ENCODE results near the gene DDOST.

- TF ChIP-seq POLR2A (IDR thresholded peaks at IDR 0.05), result no peak
- TF ChIP-seq, protein P1, sequence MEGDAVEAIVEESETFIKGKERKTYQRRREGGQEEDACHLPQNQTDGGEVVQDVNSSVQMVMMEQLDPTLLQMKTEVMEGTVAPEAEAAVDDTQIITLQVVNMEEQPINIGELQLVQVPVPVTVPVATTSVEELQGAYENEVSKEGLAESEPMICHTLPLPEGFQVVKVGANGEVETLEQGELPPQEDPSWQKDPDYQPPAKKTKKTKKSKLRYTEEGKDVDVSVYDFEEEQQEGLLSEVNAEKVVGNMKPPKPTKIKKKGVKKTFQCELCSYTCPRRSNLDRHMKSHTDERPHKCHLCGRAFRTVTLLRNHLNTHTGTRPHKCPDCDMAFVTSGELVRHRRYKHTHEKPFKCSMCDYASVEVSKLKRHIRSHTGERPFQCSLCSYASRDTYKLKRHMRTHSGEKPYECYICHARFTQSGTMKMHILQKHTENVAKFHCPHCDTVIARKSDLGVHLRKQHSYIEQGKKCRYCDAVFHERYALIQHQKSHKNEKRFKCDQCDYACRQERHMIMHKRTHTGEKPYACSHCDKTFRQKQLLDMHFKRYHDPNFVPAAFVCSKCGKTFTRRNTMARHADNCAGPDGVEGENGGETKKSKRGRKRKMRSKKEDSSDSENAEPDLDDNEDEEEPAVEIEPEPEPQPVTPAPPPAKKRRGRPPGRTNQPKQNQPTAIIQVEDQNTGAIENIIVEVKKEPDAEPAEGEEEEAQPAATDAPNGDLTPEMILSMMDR (IDR thresholded peaks at IDR 0.05), result no peak
Observed at GRCh38 chr1:20644416-20644815, 16.8 kb downstream of the DDOST start.

Data from body of pancreas (tissue), 4 donors.